K562 (cell line): ENCODE data around the gene PRKACA. TPM values are rescaled to one million over a fixed set of nuclear protein-coding genes. Genes with fewer than 3 reads are reported as not detected.

Experiments
- ATAC-seq: fragments of 200-7000 bp; cut with Tn5 transposase; 3 replicates; pipeline ENCODE4 v1.9.1; 2020; ENCODE audit warnings: moderate library complexity
- BruUV-seq: library from RNA; stranded (reverse); fragments of 400-500 nt; replicated peaks from 2 replicates; lab custom pipeline; 2021; lab: Mats Ljungman, UMichigan
- CTCF ChIA-PET: fragments of 300-600 bp; formaldehyde crosslinking; extraction: SDS; loops from one replicate; lab custom pipeline; 2021; ENCODE audit warnings: low intra/inter-chr PET ratio; lab: Yijun Ruan, JAX
- POLR2A ChIA-PET: fragments of 300-600, 350-650 bp; sonication (Branson Sonifier 250); formaldehyde crosslinking; extraction: SDS; loops from one replicate; lab custom pipeline; 2021; ENCODE audit warnings: antibody characterized with exemption, inconsistent platforms; lab: Yijun Ruan, JAX
- DNase-seq, 4 experiments: peaks; one replicate each; pipeline versions ENCODE4 v3.0.0 to v3.0.0-alpha.2; 2011 to 2018; ENCODE audit warnings: low spot score in 3 of 4, mixed read lengths in 3 of 4; ENCODE audit errors: extremely low read depth in 1 of 4
- FAIRE-seq: peaks from 2 replicates; lab custom pipeline; 2011; peaks lifted over from hg19 to GRCh38; lab: Jason Lieb, UNC
- H2AFZ ChIP-seq: 2 replicates; pipeline ENCODE4 v1.6.0; 2011; ENCODE audit warnings: low read depth, low read length, control low read depth, inconsistent platforms
- H3K27ac ChIP-seq: fragments of 200-600 bp; 3 replicates; pipeline ENCODE4 v1.8.0; 2011; ENCODE audit warnings: low read depth, mild to moderate bottlenecking, control low read depth, inconsistent platforms, low read length, moderate library complexity, mixed read lengths; ENCODE audit errors: extremely low read depth
- H3K27me3 ChIP-seq, 2 experiments: fragments of 300-600 bp in 1 of 2; 2 replicates in 1 of 2; 3 replicates in 1 of 2; pipeline versions ENCODE4 v1.6.0 to v1.8.0; 2011; ENCODE audit warnings: inconsistent platforms in 2 of 2, low read length in 2 of 2, mild to moderate bottlenecking in 1 of 2, mixed read lengths in 1 of 2, moderate library complexity in 1 of 2; ENCODE audit not compliant: control insufficient read depth in 2 of 2, insufficient read depth in 2 of 2
- H3K36me3 ChIP-seq: fragments of 300-600 bp; 3 replicates; pipeline ENCODE4 v1.8.0; 2011; ENCODE audit warnings: mild to moderate bottlenecking, low read length, inconsistent platforms; ENCODE audit not compliant: control insufficient read depth, insufficient read depth
- H3K4me1 ChIP-seq, 2 experiments: fragments of 200-600 bp in 1 of 2; replicated peaks in 1 of 2; 2 replicates in 1 of 2; 3 replicates in 1 of 2; pipeline versions ENCODE4 v1.5.1 to v1.8.0; 2011; ENCODE audit warnings: inconsistent platforms in 2 of 2, low read length in 2 of 2, mild to moderate bottlenecking in 1 of 2, mixed read lengths in 1 of 2, moderate library complexity in 1 of 2; ENCODE audit not compliant: control insufficient read depth in 2 of 2, insufficient read depth in 2 of 2
- H3K4me2 ChIP-seq: 2 replicates; pipeline ENCODE4 v1.6.1; 2011; ENCODE audit warnings: low read length, control low read depth, inconsistent platforms, mixed read lengths; ENCODE audit not compliant: insufficient read depth
- H3K4me3 ChIP-seq: fragments of 200-600 bp; sonication (generic), shearing (Covaris generic); 2 replicates; pipeline ENCODE4 v1.5.1; 2016; ENCODE audit warnings: control low read depth, inconsistent platforms
- H3K79me2 ChIP-seq: fragments of 200-600 bp; 3 replicates; pipeline ENCODE4 v1.8.0; 2011; ENCODE audit warnings: low read length, inconsistent platforms; ENCODE audit not compliant: control insufficient read depth, insufficient read depth
- H3K9ac ChIP-seq, 2 experiments: 2 replicates each; pipeline versions ENCODE4 v1.6.0 to v1.6.1; 2011; ENCODE audit warnings: low read depth in 2 of 2, low read length in 2 of 2, control low read depth in 1 of 2, inconsistent platforms in 1 of 2, mild to moderate bottlenecking in 1 of 2, mixed read lengths in 1 of 2; ENCODE audit not compliant: insufficient read depth in 1 of 2
- H3K9me1 ChIP-seq: one replicate; pipeline ENCODE4 v1.6.0; 2011; ENCODE audit warnings: inconsistent platforms, mild to moderate bottlenecking, low read length, moderate library complexity; ENCODE audit not compliant: control insufficient read depth, insufficient read depth
- H3K9me3 ChIP-seq: replicated peaks from 2 replicates; pipeline ENCODE4 v1.5.1; 2011; ENCODE audit warnings: low read depth, low read length, inconsistent platforms; ENCODE audit not compliant: control insufficient read depth, insufficient read depth
- H4K20me1 ChIP-seq: replicated peaks from 2 replicates; pipeline ENCODE4 v1.6.1; 2011; ENCODE audit warnings: low read length, inconsistent platforms, mixed read lengths; ENCODE audit not compliant: control insufficient read depth, insufficient read depth
- ASH1L ChIP-seq: fragments of 450-650 bp; IDR thresholded peaks from 2 replicates; pipeline ENCODE4 v1.6.1; 2018; ENCODE audit warnings: borderline replicate concordance, mild to moderate bottlenecking, low read depth; ENCODE audit not compliant: partially characterized antibody
- CREBBP ChIP-seq: IDR thresholded peaks from one replicate; pipeline ENCODE4 v1.6.1; 2012; ENCODE audit warnings: low read depth, mild to moderate bottlenecking, control low read depth, inconsistent platforms, low read length
- HDAC1 ChIP-seq, 2 experiments: fragments of 450-650 bp; IDR thresholded peaks; 2 replicates each; pipeline ENCODE4 v1.6.1; 2016 to 2017; ENCODE audit warnings: inconsistent platforms in 1 of 2, mild to moderate bottlenecking in 1 of 2, moderate library complexity in 1 of 2
- ID3 ChIP-seq, 2 experiments: fragments of 250-450 bp in 1 of 2; fragments of 450-650 bp in 1 of 2; sonication (Bioruptor Pico) in 1 of 2; IDR thresholded peaks; 2 replicates each; pipeline versions ENCODE4 v1.6.1 to v1.8.0; 2016 to 2021; ENCODE audit warnings: mild to moderate bottlenecking in 2 of 2, moderate library complexity in 2 of 2, missing compliant biosample characterization in 1 of 2, missing genetic modification characterization in 1 of 2
- NELFE ChIP-seq: IDR thresholded peaks from 2 replicates; pipeline ENCODE4 v1.6.1; 2011; ENCODE audit warnings: mild to moderate bottlenecking; ENCODE audit not compliant: insufficient read depth, insufficient read length
- NR3C1 ChIP-seq: sonication (generic); formaldehyde crosslinking; IDR thresholded peaks from 2 replicates; pipeline ENCODE4 v1.8.1; 2022; ENCODE audit warnings: missing genetic modification reagents
- POLR2A ChIP-seq: fragments of 450-650 bp; conservative IDR thresholded peaks from 2 replicates; pipeline ENCODE4 v1.6.1; 2016
- RBM15 ChIP-seq: fragments of 200-400 bp; formaldehyde crosslinking; IDR thresholded peaks from 2 replicates; pipeline ENCODE4 v1.6.1; 2018; ENCODE audit warnings: mild to moderate bottlenecking, low read length, moderate library complexity; ENCODE audit not compliant: insufficient read depth
- TAF7 ChIP-seq: fragments of 450-650 bp; IDR thresholded peaks from 2 replicates; pipeline ENCODE4 v1.6.1; 2016; ENCODE audit warnings: missing genetic modification characterization, missing compliant biosample characterization
- TFAM ChIP-seq: fragments of 250-450 bp; sonication (Bioruptor Pico); conservative IDR thresholded peaks from 2 replicates; pipeline ENCODE4 v1.5.0; 2021; ENCODE audit warnings: mild to moderate bottlenecking, moderate library complexity
- ZBTB26 ChIP-seq: fragments of 450-650 bp; formaldehyde crosslinking; IDR thresholded peaks from 2 replicates; pipeline ENCODE4 v1.4.0; 2022; ENCODE audit warnings: missing genetic modification characterization
- WGBS: fragments of 100-300 bp; shearing (Covaris generic); methylation state at CpG from one replicate; pipeline ENCODE4 v1.1.6; 2016; ENCODE audit warnings: low coverage, mixed read lengths; ENCODE audit not compliant: insufficient coverage; ENCODE audit errors: missing lambda C conversion rate; 5-methylcytosine and 5-hydroxymethylcytosine counted together
- in situ Hi-C: fragments of 300-500 bp; cut with MboI; formaldehyde crosslinking; loops from 4 replicates; pipeline ENCODE4 v1.15.0; 2018; ENCODE audit warnings: inconsistent platforms, mixed read lengths
- intact Hi-C: fragments of 100-400 bp; cut with micrococcal nuclease; formaldehyde crosslinking; loops from 2 replicates; pipeline ENCODE4 v1.14.2; 2022
- polyA plus RNA-seq, 8 experiments: library from polyadenylated mRNA; depleted of rRNA in 4 of 8; stranded (reverse) in 5 of 8; unstranded in 3 of 8; fragments of >200 nt; fragmentation: Nextera tagmentation in 2 of 8; fragmentation: Illumina TruSeq in 1 of 8; extraction: Ambion mirVana in 2 of 8; extraction: Trizol in 1 of 8; gene quantifications; 2 replicates each; pipeline versions ENCODE4 v1.2.1 to v1.2.3, GENCODE V29; 2011 to 2014; ENCODE audit warnings: inconsistent platforms in 1 of 8, missing spikeins in 1 of 8
- total RNA-seq, 7 experiments: library from RNA; depleted of rRNA in 6 of 7; stranded (reverse); fragments of >200 nt in 6 of 7; fragmentation: Illumina TruSeq in 2 of 7; extraction: Trizol in 2 of 7; gene quantifications; 2 replicates each; pipeline versions ENCODE4 v1.2.1 to v1.2.3, GENCODE V29; 2011 to 2021; ENCODE audit warnings: low replicate concordance in 1 of 7
- TF ChIP-seq, protein P1 (sequence below): fragments of 450-650 bp; formaldehyde crosslinking; IDR thresholded peaks from 2 replicates; pipeline ENCODE4 v1.4.0; 2020; ENCODE audit warnings: mild to moderate bottlenecking, moderate library complexity

The PRKACA gene
- total and polyA plus RNA-seq, 9 of the 15 experiments (the other 6 are each of a cell fraction or from before 2014, with no cell fraction given): 1.2 to 63.1 (median 13.0) TPM

DNA sequence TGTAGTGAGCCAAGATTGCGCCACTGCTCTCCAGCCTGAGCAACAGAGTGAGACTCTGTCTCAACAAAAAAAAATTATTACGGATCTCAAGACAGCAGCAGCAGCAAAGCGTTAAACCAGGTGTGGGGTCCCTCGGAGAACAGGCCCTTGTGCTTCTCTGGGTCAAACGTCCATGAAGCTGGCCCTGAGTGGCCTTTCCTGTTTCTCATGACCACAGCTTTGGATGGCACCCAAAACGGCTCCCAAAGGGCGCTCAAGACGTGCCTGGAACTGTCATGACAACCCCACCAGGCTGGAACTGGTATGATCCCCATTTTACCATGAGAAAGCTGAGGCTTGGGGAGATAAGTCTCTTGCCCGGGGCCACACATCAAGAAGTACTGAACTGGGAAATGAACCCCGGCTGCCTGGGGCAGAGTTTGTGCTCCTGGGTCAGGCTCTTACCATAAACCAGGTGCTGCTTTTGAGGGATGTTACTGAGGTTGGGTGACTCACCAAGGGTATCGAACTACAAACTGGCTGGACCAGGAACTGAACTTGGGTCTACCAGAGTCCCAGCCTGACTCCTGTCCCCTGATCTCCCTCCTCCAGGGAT lies 15.4 kb downstream of the PRKACA start:
- Histone ChIP-seq H3K9ac (no peak overlapping the region), H3K79me2 (no peaks in the 10 kb centered on the region), H3K4me2 (no peak overlapping the region), H3K36me3 (peaks cover 32% of the 10 kb centered on the region; the same call in 2 of the 3 replicates), H3K27ac (no peak overlapping the region), H3K4me3 (no peak overlapping the region), H3K9me3 (no peaks in the 10 kb centered on the region), H4K20me1 (no peaks in the 10 kb centered on the region), H3K27me3 (no peaks in the 10 kb centered on the region), H3K9me1 (no peaks in the 10 kb centered on the region), H3K4me1 (peaks cover 0 to 5% of the 10 kb centered on the region in 2 experiments; a peak in 1 of 5 replicates), H2AFZ (no peak overlapping the region)
- in situ Hi-C loops (no loop called here), intact Hi-C loops (no loop called here)
- 85% methylated on average over 11 of the region's 11 CpGs for WGBS
- no peak for FAIRE-seq
- ChIA-PET POLR2A (no interaction called here), CTCF (no interaction called here)
- BruUV-seq: no TSS peak
- no peak for DNase-seq
- no peak for ATAC-seq
- TF ChIP-seq ASH1L (no peak), CREBBP (no peak), TAF7 (no peak), RBM15 (no peak), ID3 (CRISPR knock-in tag; IDR thresholded peaks at IDR 0.05) (no peak), ID3 (tag; IDR thresholded peaks at IDR 0.05) (no peak), NELFE (no peak), NR3C1 (CRISPR knock-in tag) (no peak), TFAM (no peak), POLR2A (no peak), ZBTB26 (no peak), HDAC1 (IDR thresholded peaks at IDR 0.05) (no peak)
- TF ChIP-seq, protein P1, sequence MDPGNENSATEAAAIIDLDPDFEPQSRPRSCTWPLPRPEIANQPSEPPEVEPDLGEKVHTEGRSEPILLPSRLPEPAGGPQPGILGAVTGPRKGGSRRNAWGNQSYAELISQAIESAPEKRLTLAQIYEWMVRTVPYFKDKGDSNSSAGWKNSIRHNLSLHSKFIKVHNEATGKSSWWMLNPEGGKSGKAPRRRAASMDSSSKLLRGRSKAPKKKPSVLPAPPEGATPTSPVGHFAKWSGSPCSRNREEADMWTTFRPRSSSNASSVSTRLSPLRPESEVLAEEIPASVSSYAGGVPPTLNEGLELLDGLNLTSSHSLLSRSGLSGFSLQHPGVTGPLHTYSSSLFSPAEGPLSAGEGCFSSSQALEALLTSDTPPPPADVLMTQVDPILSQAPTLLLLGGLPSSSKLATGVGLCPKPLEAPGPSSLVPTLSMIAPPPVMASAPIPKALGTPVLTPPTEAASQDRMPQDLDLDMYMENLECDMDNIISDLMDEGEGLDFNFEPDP (CRISPR knock-in tag): no peak
